ENCODE results near the gene FAM151A.

GRCh38 chr1:54603241-54603640, 20.1 kb downstream of the FAM151A start:
- TF ChIP-seq POLR2A (IDR thresholded peaks at IDR 0.05; ENCODE audit: extremely low read depth, insufficient read length) = no peak
- TF ChIP-seq, protein P1, sequence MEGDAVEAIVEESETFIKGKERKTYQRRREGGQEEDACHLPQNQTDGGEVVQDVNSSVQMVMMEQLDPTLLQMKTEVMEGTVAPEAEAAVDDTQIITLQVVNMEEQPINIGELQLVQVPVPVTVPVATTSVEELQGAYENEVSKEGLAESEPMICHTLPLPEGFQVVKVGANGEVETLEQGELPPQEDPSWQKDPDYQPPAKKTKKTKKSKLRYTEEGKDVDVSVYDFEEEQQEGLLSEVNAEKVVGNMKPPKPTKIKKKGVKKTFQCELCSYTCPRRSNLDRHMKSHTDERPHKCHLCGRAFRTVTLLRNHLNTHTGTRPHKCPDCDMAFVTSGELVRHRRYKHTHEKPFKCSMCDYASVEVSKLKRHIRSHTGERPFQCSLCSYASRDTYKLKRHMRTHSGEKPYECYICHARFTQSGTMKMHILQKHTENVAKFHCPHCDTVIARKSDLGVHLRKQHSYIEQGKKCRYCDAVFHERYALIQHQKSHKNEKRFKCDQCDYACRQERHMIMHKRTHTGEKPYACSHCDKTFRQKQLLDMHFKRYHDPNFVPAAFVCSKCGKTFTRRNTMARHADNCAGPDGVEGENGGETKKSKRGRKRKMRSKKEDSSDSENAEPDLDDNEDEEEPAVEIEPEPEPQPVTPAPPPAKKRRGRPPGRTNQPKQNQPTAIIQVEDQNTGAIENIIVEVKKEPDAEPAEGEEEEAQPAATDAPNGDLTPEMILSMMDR (IDR thresholded peaks at IDR 0.05; ENCODE audit: low read depth, low read length) = no peak
